Naive B cell (primary cell): ENCODE data around the gene METTL25B. TPM values are rescaled to one million over a fixed set of nuclear protein-coding genes. Genes with fewer than 3 reads are reported as not detected.

Experiments
- ATAC-seq, 2 donors: fragments of 150-1000 bp; cut with Tn5 transposase; 2 replicates each; pipeline ENCODE4 v1.10.0; 2021; ENCODE audit warnings: low read depth in 2 of 2, mild to moderate bottlenecking in 2 of 2, moderate library complexity in 2 of 2
- DNase-seq: peaks from one replicate; pipeline ENCODE4 v3.0.0; 2022
- H3K27ac Mint-ChIP-seq, 6 donors: one replicate each; pipeline ENCODE4 v1.8.0; 2020 to 2022; ENCODE audit warnings: mild to moderate bottlenecking in 6 of 6, mixed read lengths in 6 of 6, moderate library complexity in 5 of 6, inconsistent platforms in 2 of 6
- H3K27me3 Mint-ChIP-seq, 3 donors: one replicate each; pipeline ENCODE4 v1.8.0; 2021 to 2022; ENCODE audit warnings: mixed read lengths in 3 of 3, mild to moderate bottlenecking in 1 of 3
- H3K36me3 Mint-ChIP-seq, 2 donors: one replicate each; pipeline ENCODE4 v1.8.0; 2020 to 2022; ENCODE audit warnings: mixed read lengths in 2 of 2, inconsistent platforms in 1 of 2, mild to moderate bottlenecking in 1 of 2
- H3K4me1 Mint-ChIP-seq, 3 donors: one replicate each; pipeline ENCODE4 v1.8.0; 2020 to 2022; ENCODE audit warnings: mixed read lengths in 3 of 3, inconsistent platforms in 1 of 3, mild to moderate bottlenecking in 1 of 3, moderate library complexity in 1 of 3
- H3K4me3 Mint-ChIP-seq, 8 donors: one replicate each; pipeline ENCODE4 v1.8.0; 2020 to 2022; ENCODE audit warnings: mild to moderate bottlenecking in 8 of 8, mixed read lengths in 8 of 8, moderate library complexity in 8 of 8, inconsistent platforms in 2 of 8
- H3K9me3 Mint-ChIP-seq, 7 donors: one replicate each; pipeline ENCODE4 v1.8.0; 2020 to 2022; ENCODE audit warnings: mixed read lengths in 7 of 7, mild to moderate bottlenecking in 5 of 7, inconsistent platforms in 2 of 7, moderate library complexity in 1 of 7
- polyA plus RNA-seq, 6 donors: library from polyadenylated mRNA; unstranded; fragments of 300-500 nt; fragmentation: Illumina TruSeq; gene quantifications; one replicate each; pipeline ENCODE4 v1.2.3, GENCODE V29; 2021; ENCODE audit warnings: low read depth in 6 of 6

Gene METTL25B
- polyA plus RNA-seq, 6 donors from 2014 or later: 6.9 to 14.4 (median 9.6) TPM

- no peak for ATAC-seq
- Mint-ChIP-seq H3K27me3 (no peaks in the 10 kb centered on the region), H3K27ac (no peak overlapping the region), H3K9me3 (no peaks in the 10 kb centered on the region), H3K4me3 (no peak overlapping the region), H3K36me3 (peaks cover 17 to 24% of the 10 kb centered on the region in 2 donors), H3K4me1 (peaks cover 15 to 21% (median 18%) of the 10 kb centered on the region in 3 donors)
- no peak for DNase-seq
Observed at GRCh38 chr1:156721131-156721530, 7.1 kb upstream of the METTL25B start.

GRCh38 chr1:156721535-156721934 is 6.7 kb upstream of the METTL25B start:
- no peak overlapping the region for H3K27ac Mint-ChIP-seq
- no peaks in the 10 kb centered on the region for H3K9me3 Mint-ChIP-seq
- peaks cover 15 to 21% (median 18%) of the 10 kb centered on the region in 3 donors for H3K4me1 Mint-ChIP-seq
- peaks cover 17 to 22% of the 10 kb centered on the region in 2 donors for H3K36me3 Mint-ChIP-seq
- DNase-seq (no peak), ATAC-seq (no peak)
- no peak overlapping the region for H3K4me3 Mint-ChIP-seq
- no peaks in the 10 kb centered on the region for H3K27me3 Mint-ChIP-seq

GRCh38 chr1:156725683-156726280 is 2.5 kb upstream of the METTL25B start:
- Mint-ChIP-seq H3K36me3 (peaks cover 11 to 16% of the 10 kb centered on the region in 2 donors), H3K9me3 (no peaks in the 10 kb centered on the region), H3K27ac (no peak overlapping the region), H3K27me3 (no peaks in the 10 kb centered on the region), H3K4me1 (peaks cover 24 to 31% (median 30%) of the 10 kb centered on the region in 3 donors), H3K4me3 (no peak overlapping the region)
- ATAC-seq (peak; percentile 29 to 34), DNase-seq (peak; percentile 81)

GRCh38 chr1:156726549-156727226 is 1.6 kb upstream of the METTL25B start:
- Mint-ChIP-seq H3K4me3 (no peak overlapping the region), H3K9me3 (no peaks in the 10 kb centered on the region), H3K4me1 (peaks cover 24 to 36% (median 31%) of the 10 kb centered on the region in 3 donors), H3K27me3 (no peaks in the 10 kb centered on the region), H3K36me3 (peaks cover 11 to 16% of the 10 kb centered on the region in 2 donors), H3K27ac (peak overlapping the region in 1 of 6 donors; percentile 99)
- no peak for ATAC-seq
- no peak for DNase-seq

GRCh38 chr1:156727492-156727891 is 777 bp upstream of the METTL25B start:
- Mint-ChIP-seq H3K27ac (peak overlapping the region in 4 of 6 donors; percentile 97 to 99 (median 99)), H3K4me1 (peaks cover 24 to 36% (median 31%) of the 10 kb centered on the region in 3 donors), H3K4me3 (no peak overlapping the region), H3K9me3 (no peaks in the 10 kb centered on the region), H3K27me3 (no peaks in the 10 kb centered on the region), H3K36me3 (peaks cover 11 to 16% of the 10 kb centered on the region in 2 donors)
- ATAC-seq (no peak), DNase-seq (no peak)

- DNase-seq: peak; percentile 93
- Mint-ChIP-seq H3K9me3 (no peaks in the 10 kb centered on the region), H3K4me1 (peaks cover 28 to 31% (median 30%) of the 10 kb centered on the region in 3 donors), H3K27ac (peak within 1 kb of the TSS in 4 of 6 donors; percentile 97 to 99 (median 99)), H3K36me3 (peaks cover 8 to 10% of the 10 kb centered on the region in 2 donors), H3K4me3 (no peak within 1 kb of the TSS), H3K27me3 (no peaks in the 10 kb centered on the region)
- ATAC-seq: peak; percentile 91 to 92
Observed at GRCh38 chr1:156728599-156729462, 562 bp downstream of the METTL25B start, which contains the start of gene ISG20L2. TSS of gene ISG20L2 (minus strand) at chr1:156728766. CDS start at chr1:156727652, 1,114 bp downstream.

GRCh38 chr1:156733989-156734584 is 5.8 kb downstream of the METTL25B start:
- H3K4me3 Mint-ChIP-seq: no peak overlapping the region
- H3K27me3 Mint-ChIP-seq: no peaks in the 10 kb centered on the region
- no peak for ATAC-seq
- peak overlapping the region in 1 of 6 donors; percentile 62 for H3K27ac Mint-ChIP-seq
- H3K4me1 Mint-ChIP-seq: peaks cover 19 to 27% (median 23%) of the 10 kb centered on the region in 3 donors
- H3K9me3 Mint-ChIP-seq: no peaks in the 10 kb centered on the region
- peaks cover 5 to 7% of the 10 kb centered on the region in 2 donors for H3K36me3 Mint-ChIP-seq
- DNase-seq: no peak

GRCh38 chr1:156738407-156738806 is 10.1 kb downstream of the METTL25B start:
- Mint-ChIP-seq H3K27me3 (no peaks in the 10 kb centered on the region), H3K4me1 (peaks cover 18 to 30% (median 26%) of the 10 kb centered on the region in 3 donors), H3K36me3 (peaks cover 0 to 14% of the 10 kb centered on the region in 2 donors), H3K4me3 (peak overlapping the region in 2 of 8 donors; percentile 35 to 79), H3K27ac (peak overlapping the region in 2 of 6 donors; percentile 4 to 83), H3K9me3 (no peaks in the 10 kb centered on the region)
- DNase-seq (no peak), ATAC-seq (no peak)

- Mint-ChIP-seq H3K4me3 (peak overlapping the region in 2 of 8 donors; percentile 15 to 79), H3K27ac (peak overlapping the region in 1 of 6 donors; percentile 4), H3K4me1 (peaks cover 18 to 30% (median 26%) of the 10 kb centered on the region in 3 donors), H3K36me3 (peaks cover 0 to 19% of the 10 kb centered on the region in 2 donors), H3K9me3 (no peaks in the 10 kb centered on the region), H3K27me3 (no peaks in the 10 kb centered on the region)
- DNase-seq (no peak), ATAC-seq (no peak)
Observed at GRCh38 chr1:156738916-156739315, 10.6 kb downstream of the METTL25B start.

GRCh38 chr1:156740237-156740740 is 12.0 kb downstream of the METTL25B start:
- no peaks in the 10 kb centered on the region for H3K9me3 Mint-ChIP-seq

GRCh38 chr1:156740741-156741480 is 12.6 kb downstream of the METTL25B start, which contains the start of gene MRPL24:
TSS of gene MRPL24 (minus strand) at chr1:156741088. CDS start at chr1:156738704, 2,384 bp downstream.
- H3K4me3 Mint-ChIP-seq: peak within 1 kb of the TSS; percentile 90 to 100 (median 98)
- DNase-seq: peak; percentile 97
- no peaks in the 10 kb centered on the region for H3K27me3 Mint-ChIP-seq
- H3K4me1 Mint-ChIP-seq: peaks cover 30 to 40% (median 36%) of the 10 kb centered on the region in 3 donors
- no peaks in the 10 kb centered on the region for H3K9me3 Mint-ChIP-seq
- ATAC-seq: peak; percentile 88
- H3K27ac Mint-ChIP-seq: peak within 1 kb of the TSS; percentile 96 to 99 (median 98)
- H3K36me3 Mint-ChIP-seq: peaks cover 0 to 30% of the 10 kb centered on the region in 2 donors

More at GRCh38 chr1:156740237-156740740, 12.0 kb downstream of the METTL25B start:
- DNase-seq: no peak
- Mint-ChIP-seq H3K27me3 (no peaks in the 10 kb centered on the region), H3K4me3 (peak overlapping the region; percentile 90 to 100 (median 98)), H3K27ac (peak overlapping the region; percentile 96 to 99 (median 98)), H3K36me3 (peaks cover 0 to 30% of the 10 kb centered on the region in 2 donors), H3K4me1 (peaks cover 24 to 35% (median 30%) of the 10 kb centered on the region in 3 donors)
- ATAC-seq: no peak

- H3K9me3 Mint-ChIP-seq: no peaks in the 10 kb centered on the region
- ATAC-seq: no peak
- peak overlapping the region; percentile 90 to 100 (median 98) for H3K4me3 Mint-ChIP-seq
- H3K27ac Mint-ChIP-seq: peak overlapping the region; percentile 96 to 99 (median 98)
- DNase-seq: no peak
- H3K27me3 Mint-ChIP-seq: no peaks in the 10 kb centered on the region
- H3K36me3 Mint-ChIP-seq: peaks cover 0 to 30% of the 10 kb centered on the region in 2 donors
- H3K4me1 Mint-ChIP-seq: peaks cover 35 to 46% (median 41%) of the 10 kb centered on the region in 3 donors
Observed at GRCh38 chr1:156741481-156741983, 13.3 kb downstream of the METTL25B start.
